Esophagus squamous epithelium (tissue), 4 donors: ENCODE measurements around the gene NPM3.

Source experiments
- POLR2A ChIP-seq, 4 donors: fragments of 450-650 bp; IDR thresholded peaks; one replicate each; pipeline ENCODE4 v1.6.1; 2017; ENCODE audit warnings: antibody characterized with exemption in 4 of 4, mild to moderate bottlenecking in 4 of 4, moderate library complexity in 3 of 4
- TF ChIP-seq, protein P1 (sequence below), 6 experiments: fragments of 450-650 bp in 4 of 6; fragments of 200-600 bp in 2 of 6; sonication (generic) in 2 of 6; IDR thresholded peaks; one replicate each; pipeline ENCODE4 v1.5.1; 2016 to 2019; ENCODE audit warnings: antibody characterized with exemption in 6 of 6, mild to moderate bottlenecking in 4 of 6, moderate library complexity in 4 of 6

DNA sequence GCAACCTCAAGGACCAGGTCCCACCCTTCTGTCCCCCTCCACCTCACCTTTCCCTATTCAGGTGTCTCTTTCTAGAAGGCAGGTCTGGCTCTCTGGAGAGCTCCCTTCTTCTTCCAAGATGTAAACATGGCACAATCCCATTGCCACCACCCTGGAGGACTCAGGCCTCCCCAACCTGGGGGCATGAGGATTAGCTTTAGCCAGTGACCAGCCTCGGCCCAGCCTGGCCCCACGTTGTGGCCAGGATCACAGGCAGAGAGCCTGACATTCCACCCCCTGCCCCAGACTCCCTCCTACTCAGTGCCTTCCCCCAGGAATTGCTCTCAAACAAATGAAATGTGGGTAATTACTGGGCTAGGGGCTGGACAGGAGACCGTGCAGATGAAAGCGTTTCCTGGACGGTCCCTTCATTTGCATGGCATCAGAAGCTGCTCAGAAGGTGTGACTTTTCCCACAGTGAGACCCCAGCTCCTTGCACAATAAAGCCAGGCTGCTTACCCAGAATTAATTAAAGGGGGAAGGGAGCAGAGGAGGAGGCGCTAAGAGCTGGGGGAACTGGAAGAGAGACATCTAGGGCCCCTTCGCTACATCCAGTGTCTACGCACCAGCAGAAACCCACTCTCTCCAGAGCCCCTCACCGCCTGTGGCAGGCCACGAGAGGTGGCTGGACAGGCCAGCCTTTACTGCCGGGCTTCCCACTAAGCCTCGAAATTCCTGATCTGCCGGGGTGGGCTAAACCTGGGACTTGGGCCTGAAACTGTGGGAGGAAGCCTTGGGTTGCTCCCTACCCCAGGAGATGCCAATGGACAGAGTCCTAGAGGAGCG, 15.1 kb downstream of the NPM3 start:
- TF ChIP-seq, protein P1, sequence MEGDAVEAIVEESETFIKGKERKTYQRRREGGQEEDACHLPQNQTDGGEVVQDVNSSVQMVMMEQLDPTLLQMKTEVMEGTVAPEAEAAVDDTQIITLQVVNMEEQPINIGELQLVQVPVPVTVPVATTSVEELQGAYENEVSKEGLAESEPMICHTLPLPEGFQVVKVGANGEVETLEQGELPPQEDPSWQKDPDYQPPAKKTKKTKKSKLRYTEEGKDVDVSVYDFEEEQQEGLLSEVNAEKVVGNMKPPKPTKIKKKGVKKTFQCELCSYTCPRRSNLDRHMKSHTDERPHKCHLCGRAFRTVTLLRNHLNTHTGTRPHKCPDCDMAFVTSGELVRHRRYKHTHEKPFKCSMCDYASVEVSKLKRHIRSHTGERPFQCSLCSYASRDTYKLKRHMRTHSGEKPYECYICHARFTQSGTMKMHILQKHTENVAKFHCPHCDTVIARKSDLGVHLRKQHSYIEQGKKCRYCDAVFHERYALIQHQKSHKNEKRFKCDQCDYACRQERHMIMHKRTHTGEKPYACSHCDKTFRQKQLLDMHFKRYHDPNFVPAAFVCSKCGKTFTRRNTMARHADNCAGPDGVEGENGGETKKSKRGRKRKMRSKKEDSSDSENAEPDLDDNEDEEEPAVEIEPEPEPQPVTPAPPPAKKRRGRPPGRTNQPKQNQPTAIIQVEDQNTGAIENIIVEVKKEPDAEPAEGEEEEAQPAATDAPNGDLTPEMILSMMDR (IDR thresholded peaks at IDR 0.05) = no peak
- no peak for TF ChIP-seq POLR2A (IDR thresholded peaks at IDR 0.05)
